HepG2 (cell line): ENCODE measurements around the gene SLC38A8. TPM values are rescaled to one million over a fixed set of nuclear protein-coding genes. Genes with fewer than 3 reads are reported as not detected.

ENCODE experiments used
- CBFB ChIP-seq: sonication (generic); formaldehyde crosslinking; IDR thresholded peaks from 2 replicates; pipeline ENCODE4 v1.4.0; 2020; ENCODE audit warnings: missing genetic modification reagents
- JUN ChIP-seq: sonication (generic); formaldehyde crosslinking; IDR thresholded peaks from 2 replicates; pipeline ENCODE4 v1.4.0; 2020; ENCODE audit warnings: mild to moderate bottlenecking, missing genetic modification reagents
- NONO ChIP-seq, 2 experiments: fragments of 450-650 bp in 1 of 2; sonication (generic) in 1 of 2; formaldehyde crosslinking in 1 of 2; IDR thresholded peaks in 1 of 2; conservative IDR thresholded peaks in 1 of 2; 2 replicates each; pipeline versions ENCODE4 v1.6.1 to v1.8.0; 2017 to 2022; ENCODE audit warnings: mild to moderate bottlenecking in 1 of 2, missing genetic modification reagents in 1 of 2, moderate library complexity in 1 of 2
- POLR2A ChIP-seq, 2 experiments: IDR thresholded peaks; 2 replicates each; pipeline ENCODE4 v1.6.1; 2011; ENCODE audit warnings: low read depth in 2 of 2, low read length in 2 of 2, mild to moderate bottlenecking in 1 of 2, moderate library complexity in 1 of 2; ENCODE audit not compliant: insufficient read depth in 1 of 2
- SAP130 ChIP-seq: IDR thresholded peaks from 2 replicates; pipeline ENCODE4 v1.6.1; 2016; ENCODE audit warnings: low read depth
- SPEN ChIP-seq: sonication (generic); formaldehyde crosslinking; IDR thresholded peaks from 2 replicates; pipeline ENCODE4 v1.5.1; 2020; ENCODE audit warnings: low read depth, mild to moderate bottlenecking, missing genetic modification reagents
- SRSF4 ChIP-seq: fragments of 200-400 bp; formaldehyde crosslinking; IDR thresholded peaks from one replicate; pipeline ENCODE4 v1.6.1; 2018; ENCODE audit warnings: mild to moderate bottlenecking, low read depth, low read length, moderate library complexity; ENCODE audit not compliant: poor library complexity, severe bottlenecking
- ZNF253 ChIP-seq: sonication (generic); formaldehyde crosslinking; IDR thresholded peaks from 2 replicates; pipeline ENCODE4 v1.8.0; 2022; ENCODE audit warnings: mild to moderate bottlenecking, missing genetic modification reagents, borderline replicate concordance
- ZNF589 ChIP-seq: sonication (generic); formaldehyde crosslinking; conservative IDR thresholded peaks from 2 replicates; pipeline ENCODE4 v1.8.0; 2022; ENCODE audit warnings: mild to moderate bottlenecking, moderate library complexity, missing genetic modification reagents
- polyA plus RNA-seq, 8 experiments: library from polyadenylated mRNA; depleted of rRNA in 3 of 8; stranded (reverse) in 7 of 8; unstranded in 1 of 8; fragments of >200 nt; fragmentation: Illumina TruSeq in 4 of 8; extraction: Trizol in 4 of 8; gene quantifications; 2 replicates each; pipeline versions ENCODE4 v1.2.1 to v1.2.3, GENCODE V29; 2011 to 2016; ENCODE audit warnings: low read depth in 4 of 8, missing spikeins in 1 of 8, mixed read lengths in 1 of 8; ENCODE audit not compliant: insufficient read depth in 1 of 8
- total RNA-seq, 5 experiments: library from RNA; depleted of rRNA; stranded (reverse); fragments of >200 nt; fragmentation: Illumina TruSeq; extraction: Trizol; gene quantifications; 2 replicates each; pipeline ENCODE4 v1.2.3, GENCODE V29; 2016; ENCODE audit warnings: low read depth in 1 of 5
- TF ChIP-seq, protein P1 (sequence below): sonication (generic); formaldehyde crosslinking; IDR thresholded peaks from one replicate; pipeline ENCODE4 v1.5.1; 2020; ENCODE audit warnings: mild to moderate bottlenecking, missing genetic modification reagents; ENCODE audit errors: not compliant biosample characterization
- TF ChIP-seq, protein P2 (sequence below): sonication (generic); formaldehyde crosslinking; IDR thresholded peaks from 2 replicates; pipeline ENCODE4 v1.4.0; 2020; ENCODE audit warnings: missing genetic modification reagents
- TF ChIP-seq, protein P3 (sequence below): sonication (generic); formaldehyde crosslinking; IDR thresholded peaks from 2 replicates; pipeline ENCODE4 v1.4.0; 2020; ENCODE audit warnings: mild to moderate bottlenecking, missing genetic modification reagents
- TF ChIP-seq, protein P4 (sequence below), 2 experiments: IDR thresholded peaks; 2 replicates each; pipeline ENCODE4 v1.6.1; 2011 to 2012; ENCODE audit warnings: low read length in 2 of 2, borderline replicate concordance in 1 of 2, low read depth in 1 of 2, mild to moderate bottlenecking in 1 of 2, moderate library complexity in 1 of 2

The SLC38A8 gene
- total and polyA plus RNA-seq, 2 of the 13 experiments (the other 11 are each of a cell fraction or from before 2014, with no cell fraction given), result 0.24 to 0.37 TPM

DNA sequence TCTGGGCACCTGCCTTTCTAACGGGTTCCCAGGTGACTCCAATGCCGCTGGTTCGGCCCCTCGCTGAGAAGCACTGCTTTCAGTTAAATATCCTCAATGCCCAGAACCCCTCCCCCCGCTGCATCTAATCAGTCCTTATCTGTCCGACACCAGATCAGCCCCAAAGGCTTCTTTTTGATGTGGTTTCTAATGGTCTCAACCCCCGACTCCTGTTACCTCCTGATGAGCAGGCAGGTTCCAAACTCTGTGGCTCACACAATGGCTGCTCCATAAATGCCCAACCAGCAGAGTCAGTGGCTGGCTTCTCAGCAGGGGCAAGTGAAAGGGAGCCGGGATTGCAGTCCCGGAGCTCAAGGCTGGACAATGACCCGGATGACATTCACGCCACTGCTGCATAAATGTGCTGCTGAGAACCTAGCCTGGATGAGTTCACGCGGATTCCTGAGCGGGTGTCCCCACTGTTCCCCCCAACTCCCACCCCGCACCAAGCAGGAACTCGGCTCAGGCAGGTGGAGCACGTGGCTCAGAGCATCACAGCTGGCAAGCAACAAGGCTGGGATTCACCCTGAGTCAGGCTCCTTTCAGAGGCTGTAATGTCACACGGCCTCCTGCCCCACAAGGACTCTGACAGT, 1.0 kb upstream of the SLC38A8 start (continued):
- TF ChIP-seq, protein P1, sequence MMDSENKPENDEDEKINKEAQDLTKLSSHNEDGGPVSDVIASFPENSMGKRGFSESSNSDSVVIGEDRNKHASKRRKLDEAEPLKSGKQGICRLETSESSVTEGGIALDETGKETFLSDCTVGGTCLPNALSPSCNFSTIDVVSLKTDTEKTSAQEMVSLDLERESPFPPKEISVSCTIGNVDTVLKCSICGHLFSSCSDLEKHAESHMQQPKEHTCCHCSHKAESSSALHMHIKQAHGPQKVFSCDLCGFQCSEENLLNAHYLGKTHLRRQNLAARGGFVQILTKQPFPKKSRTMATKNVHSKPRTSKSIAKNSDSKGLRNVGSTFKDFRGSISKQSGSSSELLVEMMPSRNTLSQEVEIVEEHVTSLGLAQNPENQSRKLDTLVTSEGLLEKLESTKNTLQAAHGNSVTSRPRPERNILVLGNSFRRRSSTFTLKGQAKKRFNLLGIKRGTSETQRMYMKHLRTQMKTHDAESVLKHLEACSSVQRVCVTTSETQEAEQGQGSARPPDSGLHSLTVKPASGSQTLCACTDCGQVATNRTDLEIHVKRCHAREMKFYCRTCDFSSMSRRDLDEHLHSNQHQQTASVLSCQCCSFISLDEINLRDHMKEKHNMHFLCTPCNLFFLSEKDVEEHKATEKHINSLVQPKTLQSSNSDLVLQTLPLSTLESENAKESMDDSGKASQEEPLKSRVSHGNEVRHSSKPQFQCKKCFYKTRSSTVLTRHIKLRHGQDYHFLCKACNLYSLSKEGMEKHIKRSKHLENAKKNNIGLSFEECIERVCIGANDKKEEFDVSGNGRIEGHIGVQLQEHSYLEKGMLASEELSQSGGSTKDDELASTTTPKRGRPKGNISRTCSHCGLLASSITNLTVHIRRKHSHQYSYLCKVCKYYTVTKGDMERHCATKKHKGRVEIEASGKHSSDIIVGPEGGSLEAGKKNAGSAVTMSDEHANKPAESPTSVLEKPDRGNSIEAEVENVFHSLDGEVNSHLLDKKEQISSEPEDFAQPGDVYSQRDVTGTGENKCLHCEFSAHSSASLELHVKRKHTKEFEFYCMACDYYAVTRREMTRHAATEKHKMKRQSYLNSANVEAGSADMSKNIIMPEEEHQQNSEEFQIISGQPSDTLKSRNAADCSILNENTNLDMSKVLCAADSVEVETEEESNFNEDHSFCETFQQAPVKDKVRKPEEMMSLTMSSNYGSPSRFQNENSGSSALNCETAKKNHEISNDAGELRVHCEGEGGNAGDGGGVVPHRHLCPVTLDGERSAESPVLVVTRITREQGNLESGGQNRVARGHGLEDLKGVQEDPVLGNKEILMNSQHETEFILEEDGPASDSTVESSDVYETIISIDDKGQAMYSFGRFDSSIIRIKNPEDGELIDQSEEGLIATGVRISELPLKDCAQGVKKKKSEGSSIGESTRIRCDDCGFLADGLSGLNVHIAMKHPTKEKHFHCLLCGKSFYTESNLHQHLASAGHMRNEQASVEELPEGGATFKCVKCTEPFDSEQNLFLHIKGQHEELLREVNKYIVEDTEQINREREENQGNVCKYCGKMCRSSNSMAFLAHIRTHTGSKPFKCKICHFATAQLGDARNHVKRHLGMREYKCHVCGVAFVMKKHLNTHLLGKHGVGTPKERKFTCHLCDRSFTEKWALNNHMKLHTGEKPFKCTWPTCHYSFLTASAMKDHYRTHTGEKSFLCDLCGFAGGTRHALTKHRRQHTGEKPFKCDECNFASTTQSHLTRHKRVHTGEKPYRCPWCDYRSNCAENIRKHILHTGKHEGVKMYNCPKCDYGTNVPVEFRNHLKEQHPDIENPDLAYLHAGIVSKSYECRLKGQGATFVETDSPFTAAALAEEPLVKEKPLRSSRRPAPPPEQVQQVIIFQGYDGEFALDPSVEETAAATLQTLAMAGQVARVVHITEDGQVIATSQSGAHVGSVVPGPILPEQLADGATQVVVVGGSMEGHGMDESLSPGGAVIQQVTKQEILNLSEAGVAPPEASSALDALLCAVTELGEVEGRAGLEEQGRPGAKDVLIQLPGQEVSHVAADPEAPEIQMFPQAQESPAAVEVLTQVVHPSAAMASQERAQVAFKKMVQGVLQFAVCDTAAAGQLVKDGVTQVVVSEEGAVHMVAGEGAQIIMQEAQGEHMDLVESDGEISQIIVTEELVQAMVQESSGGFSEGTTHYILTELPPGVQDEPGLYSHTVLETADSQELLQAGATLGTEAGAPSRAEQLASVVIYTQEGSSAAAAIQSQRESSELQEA (CRISPR knock-in tag), result no peak
- TF ChIP-seq POLR2A (IDR thresholded peaks at IDR 0.05; ENCODE audit: insufficient read depth in 1 of 2, low read depth in 2 of 2, low read length in 2 of 2) (no peak), SPEN (CRISPR knock-in tag) (no peak), CBFB (CRISPR knock-in tag) (peak; percentile 91), ZNF253 (CRISPR knock-in tag) (no peak), JUN (CRISPR knock-in tag) (no peak), NONO (IDR thresholded peaks at IDR 0.05) (no peak), NONO (CRISPR knock-in tag; conservative IDR thresholded peaks at IDR 0.05) (0 out of 2 replicates have a peak, but pooled peaks have one; percentile 30), SAP130 (CRISPR knock-in tag) (peak; percentile 22; the same call in 1 of the 2 replicates), SRSF4 (no peak), ZNF589 (CRISPR knock-in tag) (peak; percentile 39; the same call in 1 of the 2 replicates)
- TF ChIP-seq, protein P2, sequence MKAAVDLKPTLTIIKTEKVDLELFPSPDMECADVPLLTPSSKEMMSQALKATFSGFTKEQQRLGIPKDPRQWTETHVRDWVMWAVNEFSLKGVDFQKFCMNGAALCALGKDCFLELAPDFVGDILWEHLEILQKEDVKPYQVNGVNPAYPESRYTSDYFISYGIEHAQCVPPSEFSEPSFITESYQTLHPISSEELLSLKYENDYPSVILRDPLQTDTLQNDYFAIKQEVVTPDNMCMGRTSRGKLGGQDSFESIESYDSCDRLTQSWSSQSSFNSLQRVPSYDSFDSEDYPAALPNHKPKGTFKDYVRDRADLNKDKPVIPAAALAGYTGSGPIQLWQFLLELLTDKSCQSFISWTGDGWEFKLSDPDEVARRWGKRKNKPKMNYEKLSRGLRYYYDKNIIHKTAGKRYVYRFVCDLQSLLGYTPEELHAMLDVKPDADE (CRISPR knock-in tag), result no peak
- TF ChIP-seq, protein P3, sequence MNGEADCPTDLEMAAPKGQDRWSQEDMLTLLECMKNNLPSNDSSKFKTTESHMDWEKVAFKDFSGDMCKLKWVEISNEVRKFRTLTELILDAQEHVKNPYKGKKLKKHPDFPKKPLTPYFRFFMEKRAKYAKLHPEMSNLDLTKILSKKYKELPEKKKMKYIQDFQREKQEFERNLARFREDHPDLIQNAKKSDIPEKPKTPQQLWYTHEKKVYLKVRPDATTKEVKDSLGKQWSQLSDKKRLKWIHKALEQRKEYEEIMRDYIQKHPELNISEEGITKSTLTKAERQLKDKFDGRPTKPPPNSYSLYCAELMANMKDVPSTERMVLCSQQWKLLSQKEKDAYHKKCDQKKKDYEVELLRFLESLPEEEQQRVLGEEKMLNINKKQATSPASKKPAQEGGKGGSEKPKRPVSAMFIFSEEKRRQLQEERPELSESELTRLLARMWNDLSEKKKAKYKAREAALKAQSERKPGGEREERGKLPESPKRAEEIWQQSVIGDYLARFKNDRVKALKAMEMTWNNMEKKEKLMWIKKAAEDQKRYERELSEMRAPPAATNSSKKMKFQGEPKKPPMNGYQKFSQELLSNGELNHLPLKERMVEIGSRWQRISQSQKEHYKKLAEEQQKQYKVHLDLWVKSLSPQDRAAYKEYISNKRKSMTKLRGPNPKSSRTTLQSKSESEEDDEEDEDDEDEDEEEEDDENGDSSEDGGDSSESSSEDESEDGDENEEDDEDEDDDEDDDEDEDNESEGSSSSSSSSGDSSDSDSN, result peak; percentile 50
- TF ChIP-seq, protein P4, sequence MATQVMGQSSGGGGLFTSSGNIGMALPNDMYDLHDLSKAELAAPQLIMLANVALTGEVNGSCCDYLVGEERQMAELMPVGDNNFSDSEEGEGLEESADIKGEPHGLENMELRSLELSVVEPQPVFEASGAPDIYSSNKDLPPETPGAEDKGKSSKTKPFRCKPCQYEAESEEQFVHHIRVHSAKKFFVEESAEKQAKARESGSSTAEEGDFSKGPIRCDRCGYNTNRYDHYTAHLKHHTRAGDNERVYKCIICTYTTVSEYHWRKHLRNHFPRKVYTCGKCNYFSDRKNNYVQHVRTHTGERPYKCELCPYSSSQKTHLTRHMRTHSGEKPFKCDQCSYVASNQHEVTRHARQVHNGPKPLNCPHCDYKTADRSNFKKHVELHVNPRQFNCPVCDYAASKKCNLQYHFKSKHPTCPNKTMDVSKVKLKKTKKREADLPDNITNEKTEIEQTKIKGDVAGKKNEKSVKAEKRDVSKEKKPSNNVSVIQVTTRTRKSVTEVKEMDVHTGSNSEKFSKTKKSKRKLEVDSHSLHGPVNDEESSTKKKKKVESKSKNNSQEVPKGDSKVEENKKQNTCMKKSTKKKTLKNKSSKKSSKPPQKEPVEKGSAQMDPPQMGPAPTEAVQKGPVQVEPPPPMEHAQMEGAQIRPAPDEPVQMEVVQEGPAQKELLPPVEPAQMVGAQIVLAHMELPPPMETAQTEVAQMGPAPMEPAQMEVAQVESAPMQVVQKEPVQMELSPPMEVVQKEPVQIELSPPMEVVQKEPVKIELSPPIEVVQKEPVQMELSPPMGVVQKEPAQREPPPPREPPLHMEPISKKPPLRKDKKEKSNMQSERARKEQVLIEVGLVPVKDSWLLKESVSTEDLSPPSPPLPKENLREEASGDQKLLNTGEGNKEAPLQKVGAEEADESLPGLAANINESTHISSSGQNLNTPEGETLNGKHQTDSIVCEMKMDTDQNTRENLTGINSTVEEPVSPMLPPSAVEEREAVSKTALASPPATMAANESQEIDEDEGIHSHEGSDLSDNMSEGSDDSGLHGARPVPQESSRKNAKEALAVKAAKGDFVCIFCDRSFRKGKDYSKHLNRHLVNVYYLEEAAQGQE (IDR thresholded peaks at IDR 0.05; ENCODE audit: borderline replicate concordance in 1 of 2, low read depth in 1 of 2, low read length in 2 of 2), result no peak
